ENCODE results near the gene MGAT3. TPM values are rescaled to one million over a fixed set of nuclear protein-coding genes. Genes with fewer than 3 reads are reported as not detected.

Gene MGAT3
- total RNA-seq, 1 donor from 2014 or later, result 1.2 TPM

DNA sequence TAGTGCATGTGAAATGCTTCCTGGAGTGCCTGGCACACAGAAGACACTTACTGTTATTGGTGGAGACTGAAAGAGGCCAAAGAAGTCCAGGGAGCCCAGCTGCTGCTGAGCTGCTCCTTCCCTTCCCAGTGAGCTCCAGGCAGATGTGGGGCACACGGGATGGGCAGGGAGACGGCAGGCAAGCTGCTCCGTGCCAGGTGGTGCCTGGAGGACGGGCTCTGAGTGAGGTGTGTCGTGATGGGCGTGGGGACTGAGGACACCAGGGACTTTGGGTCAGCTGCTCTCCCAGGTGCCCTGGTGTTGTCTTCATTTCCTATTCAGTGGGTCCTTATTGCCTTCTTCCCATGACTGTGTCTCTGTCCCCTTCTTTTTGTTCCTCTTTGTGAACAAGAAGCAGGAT lies 37.7 kb upstream of the MGAT3 start:
- Mint-ChIP-seq H3K9me3 (no peaks in the 10 kb centered on the region), H3K36me3 (ENCODE audit: low read depth) (peaks cover 21% of the 10 kb centered on the region), H3K4me3 (no peak overlapping the region), H3K4me1 (ENCODE audit: low read depth) (peaks cover 3% of the 10 kb centered on the region), H3K27me3 (ENCODE audit: insufficient read depth) (no peaks in the 10 kb centered on the region), H3K27ac (no peak overlapping the region)
- intact Hi-C loops (cut with micrococcal nuclease), result no loop called here
- DNase-seq (ENCODE audit: low spot score), result no peak

DNA sequence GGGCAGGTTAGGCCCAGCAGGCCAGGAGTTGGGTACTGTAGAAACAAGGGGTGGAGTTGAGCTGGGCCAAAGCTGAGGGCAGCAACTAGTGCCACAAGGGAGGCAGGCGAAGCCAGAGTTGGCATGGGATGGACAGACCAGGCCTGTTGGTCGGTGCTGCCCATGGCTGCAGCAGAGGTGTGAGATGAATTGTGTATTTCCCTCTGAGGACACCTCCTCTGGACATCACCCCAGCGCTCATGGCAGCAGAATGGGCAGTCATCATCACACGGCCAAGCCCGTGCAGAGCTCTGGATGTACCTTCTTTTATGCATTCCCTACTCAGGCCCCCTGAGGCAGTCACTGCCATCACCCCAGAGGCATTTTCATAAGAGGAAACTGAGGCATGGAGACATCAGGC lies 36.9 kb upstream of the MGAT3 start:
- Mint-ChIP-seq H3K27ac (no peak overlapping the region), H3K4me3 (no peak overlapping the region), H3K9me3 (no peaks in the 10 kb centered on the region), H3K27me3 (ENCODE audit: insufficient read depth) (no peaks in the 10 kb centered on the region), H3K4me1 (ENCODE audit: low read depth) (no peaks in the 10 kb centered on the region), H3K36me3 (ENCODE audit: low read depth) (peaks cover 22% of the 10 kb centered on the region)
- intact Hi-C loops (cut with micrococcal nuclease), result no loop called here
- DNase-seq (ENCODE audit: low spot score), result no peak

DNA sequence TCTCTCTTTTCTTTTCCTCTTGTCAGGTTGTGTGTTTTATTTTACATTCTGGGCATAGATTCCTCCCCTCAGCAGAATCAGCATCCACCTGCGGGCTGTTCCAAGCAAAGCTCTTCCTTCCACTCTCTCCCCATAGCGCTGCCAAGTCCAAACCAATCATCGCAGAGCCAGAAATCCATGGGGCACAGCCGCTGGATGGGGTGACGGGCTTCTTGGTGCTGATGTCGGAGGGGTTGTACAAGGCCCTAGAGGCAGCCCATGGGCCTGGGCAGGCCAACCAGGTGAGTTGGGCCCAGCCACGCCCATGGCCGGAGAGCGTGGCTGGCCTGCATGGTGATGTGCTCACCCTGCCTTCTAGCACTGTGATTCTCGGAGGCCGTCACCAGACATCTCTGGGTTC lies 35.1 kb upstream of the MGAT3 start:
- Mint-ChIP-seq H3K9me3 (no peaks in the 10 kb centered on the region), H3K27ac (no peak overlapping the region), H3K4me3 (no peak overlapping the region), H3K36me3 (ENCODE audit: low read depth) (peaks cover 22% of the 10 kb centered on the region), H3K27me3 (ENCODE audit: insufficient read depth) (no peaks in the 10 kb centered on the region), H3K4me1 (ENCODE audit: low read depth) (no peaks in the 10 kb centered on the region)
- intact Hi-C loops (cut with micrococcal nuclease), result no loop called here
- no peak for DNase-seq (ENCODE audit: low spot score)

DNA sequence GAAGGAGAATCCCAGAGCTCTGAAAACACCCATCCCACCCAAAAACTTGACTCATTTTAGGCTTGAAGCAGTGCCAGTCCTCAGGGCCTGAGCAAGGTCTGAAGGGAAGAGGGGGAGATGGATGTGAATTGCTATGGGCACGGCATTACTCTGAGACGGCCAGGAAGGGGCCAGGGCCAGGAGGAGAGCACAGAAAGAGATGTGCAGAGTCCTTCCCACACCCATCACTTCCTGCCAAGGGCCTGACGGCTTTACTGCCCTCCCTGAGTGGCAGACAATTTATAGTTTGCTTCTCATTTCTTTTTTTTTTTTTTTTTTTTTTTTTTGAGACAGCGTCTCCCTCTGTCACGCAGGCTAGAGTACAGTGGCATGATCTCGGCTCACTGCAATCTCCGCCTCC lies 34.7 kb upstream of the MGAT3 start:
- H3K27ac Mint-ChIP-seq, result no peak overlapping the region
- no peak overlapping the region for H3K4me3 Mint-ChIP-seq
- H3K9me3 Mint-ChIP-seq, result no peaks in the 10 kb centered on the region
- no peak for DNase-seq (ENCODE audit: low spot score)
- intact Hi-C loops (cut with micrococcal nuclease), result no loop called here
- peaks cover 22% of the 10 kb centered on the region for H3K36me3 Mint-ChIP-seq (ENCODE audit: low read depth)
- no peaks in the 10 kb centered on the region for H3K4me1 Mint-ChIP-seq (ENCODE audit: low read depth)
- no peaks in the 10 kb centered on the region for H3K27me3 Mint-ChIP-seq (ENCODE audit: insufficient read depth)

DNA sequence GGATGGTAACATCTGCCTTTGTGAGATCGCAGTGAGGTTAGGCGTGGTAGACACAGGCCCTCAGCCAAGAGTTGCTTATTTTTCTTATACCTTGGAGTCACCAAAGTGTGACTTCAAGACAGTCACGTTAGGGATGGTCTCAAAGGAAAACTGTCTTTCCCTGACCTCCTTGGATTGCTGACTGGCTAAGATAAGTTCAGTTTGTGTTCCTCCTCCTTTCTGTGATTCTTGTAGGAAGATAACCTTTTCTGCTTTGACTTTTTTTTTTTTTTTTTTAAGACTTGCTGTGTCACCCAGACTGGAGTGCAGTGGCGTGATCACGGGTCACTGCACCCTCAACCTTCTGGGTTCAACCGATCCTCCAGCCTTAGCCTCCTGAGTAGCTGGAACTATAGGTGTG lies 34.1 kb upstream of the MGAT3 start:
- intact Hi-C loops (cut with micrococcal nuclease), result no loop called here
- no peaks in the 10 kb centered on the region for H3K4me1 Mint-ChIP-seq (ENCODE audit: low read depth)
- no peaks in the 10 kb centered on the region for H3K27me3 Mint-ChIP-seq (ENCODE audit: insufficient read depth)
- H3K4me3 Mint-ChIP-seq, result no peak overlapping the region
- H3K36me3 Mint-ChIP-seq (ENCODE audit: low read depth), result peaks cover 22% of the 10 kb centered on the region
- H3K9me3 Mint-ChIP-seq, result no peaks in the 10 kb centered on the region
- no peak for DNase-seq (ENCODE audit: low spot score)
- no peak overlapping the region for H3K27ac Mint-ChIP-seq

DNA sequence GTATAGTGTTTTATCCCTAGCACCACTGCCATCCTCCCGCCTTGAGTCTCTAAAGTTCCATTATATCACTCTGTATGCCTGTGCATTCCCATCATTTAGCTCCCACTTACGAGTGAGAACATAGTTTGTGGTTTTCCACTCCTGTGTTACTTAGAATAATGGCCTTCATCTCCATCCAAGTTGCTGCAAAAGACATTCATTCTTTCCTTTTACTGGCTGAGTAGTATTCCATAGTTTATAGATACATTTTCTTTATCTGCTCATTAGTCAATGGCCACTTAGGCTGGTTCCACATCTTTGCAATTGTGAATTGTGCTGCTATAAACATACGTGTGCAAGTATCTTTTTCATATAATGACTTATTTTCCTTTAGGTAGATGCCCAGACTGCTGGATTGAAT lies 32.8 kb upstream of the MGAT3 start:
- Mint-ChIP-seq H3K4me1 (ENCODE audit: low read depth) (no peaks in the 10 kb centered on the region), H3K27ac (no peak overlapping the region), H3K9me3 (no peaks in the 10 kb centered on the region), H3K4me3 (no peak overlapping the region), H3K36me3 (ENCODE audit: low read depth) (peaks cover 15% of the 10 kb centered on the region), H3K27me3 (ENCODE audit: insufficient read depth) (no peaks in the 10 kb centered on the region)
- intact Hi-C loops (cut with micrococcal nuclease), result no loop called here
- no peak for DNase-seq (ENCODE audit: low spot score)

DNA sequence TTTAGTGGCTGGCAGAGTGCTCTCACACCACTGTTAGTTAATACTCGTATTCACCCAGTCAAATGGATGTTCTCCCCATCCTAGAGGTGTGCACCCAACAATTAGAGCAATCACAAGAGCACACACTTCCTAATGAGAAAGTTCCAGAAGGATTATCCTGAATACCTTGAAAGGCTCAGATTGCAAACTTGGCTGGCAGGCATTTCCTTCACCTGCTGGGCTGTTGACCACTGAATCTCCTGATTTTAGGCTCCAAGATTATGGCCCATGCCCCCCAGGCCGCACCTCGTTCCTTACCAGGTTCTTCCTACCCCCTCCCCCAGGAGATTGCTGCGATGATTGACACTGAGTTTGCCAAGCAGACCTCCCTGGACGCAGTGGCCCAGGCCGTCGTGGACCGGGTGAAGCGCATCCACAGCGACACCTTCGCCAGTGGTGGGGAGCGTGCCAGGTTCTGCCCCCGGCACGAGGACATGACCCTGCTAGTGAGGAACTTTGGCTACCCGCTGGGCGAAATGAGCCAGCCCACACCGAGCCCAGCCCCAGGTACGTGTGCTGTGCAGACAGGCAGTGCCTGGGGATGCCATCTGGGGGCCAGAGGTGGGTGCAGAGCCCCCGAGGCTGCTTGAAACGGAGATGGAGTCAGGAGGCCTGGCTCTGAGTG lies 30.3 kb upstream of the MGAT3 start:
- intact Hi-C loops (cut with micrococcal nuclease), result no loop called here
- H3K9me3 Mint-ChIP-seq, result no peaks in the 10 kb centered on the region
- no peak overlapping the region for H3K4me3 Mint-ChIP-seq
- no peaks in the 10 kb centered on the region for H3K4me1 Mint-ChIP-seq (ENCODE audit: low read depth)
- no peak for DNase-seq (ENCODE audit: low spot score)
- no peak overlapping the region for H3K27ac Mint-ChIP-seq
- peaks cover 18% of the 10 kb centered on the region for H3K36me3 Mint-ChIP-seq (ENCODE audit: low read depth)
- no peaks in the 10 kb centered on the region for H3K27me3 Mint-ChIP-seq (ENCODE audit: insufficient read depth)

DNA sequence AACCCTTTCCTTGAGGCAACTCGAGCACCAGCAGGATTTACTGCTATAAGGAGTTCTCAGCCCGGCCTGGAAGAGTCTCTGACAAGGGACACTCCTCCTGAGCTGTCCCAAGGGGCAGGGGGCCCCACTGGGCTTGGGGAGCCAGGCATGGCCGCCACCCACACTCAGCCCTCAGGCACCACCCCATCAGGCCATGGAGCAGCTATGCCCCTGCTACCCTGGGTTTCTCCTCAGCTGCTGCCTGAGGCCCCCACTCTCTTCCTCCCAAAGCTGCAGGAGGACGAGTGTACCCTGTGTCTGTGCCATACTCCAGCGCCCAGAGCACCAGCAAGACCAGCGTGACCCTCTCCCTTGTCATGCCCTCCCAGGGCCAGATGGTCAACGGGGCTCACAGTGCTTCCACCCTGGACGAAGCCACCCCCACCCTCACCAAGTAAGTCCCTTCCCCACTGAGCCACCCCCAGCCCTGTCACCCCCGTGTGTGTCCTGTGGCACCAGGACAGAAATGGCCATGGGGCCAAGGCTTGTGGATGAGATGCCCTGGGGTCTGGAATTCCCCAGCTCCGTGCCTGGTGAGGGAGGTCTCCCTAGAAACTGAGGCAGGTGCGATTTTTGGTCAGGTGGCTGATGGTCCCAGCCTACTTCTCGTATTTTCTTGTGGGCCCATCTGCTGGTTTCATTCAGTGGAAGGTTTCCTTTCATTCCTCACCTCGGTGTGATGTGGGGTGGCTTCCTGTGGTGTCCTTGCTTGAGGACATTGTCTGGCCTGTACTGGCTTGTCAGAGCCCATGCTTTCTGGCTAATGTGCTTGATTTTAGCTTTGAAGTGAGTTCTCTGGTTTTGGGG lies 28.8 kb upstream of the MGAT3 start:
- H3K9me3 Mint-ChIP-seq, result no peaks in the 10 kb centered on the region
- no peaks in the 10 kb centered on the region for H3K27me3 Mint-ChIP-seq (ENCODE audit: insufficient read depth)
- no peaks in the 10 kb centered on the region for H3K4me1 Mint-ChIP-seq (ENCODE audit: low read depth)
- intact Hi-C loops (cut with micrococcal nuclease), result no loop called here
- H3K27ac Mint-ChIP-seq, result no peak overlapping the region
- DNase-seq (ENCODE audit: low spot score), result no peak
- H3K4me3 Mint-ChIP-seq, result no peak overlapping the region
- H3K36me3 Mint-ChIP-seq (ENCODE audit: low read depth), result peaks cover 14% of the 10 kb centered on the region

DNA sequence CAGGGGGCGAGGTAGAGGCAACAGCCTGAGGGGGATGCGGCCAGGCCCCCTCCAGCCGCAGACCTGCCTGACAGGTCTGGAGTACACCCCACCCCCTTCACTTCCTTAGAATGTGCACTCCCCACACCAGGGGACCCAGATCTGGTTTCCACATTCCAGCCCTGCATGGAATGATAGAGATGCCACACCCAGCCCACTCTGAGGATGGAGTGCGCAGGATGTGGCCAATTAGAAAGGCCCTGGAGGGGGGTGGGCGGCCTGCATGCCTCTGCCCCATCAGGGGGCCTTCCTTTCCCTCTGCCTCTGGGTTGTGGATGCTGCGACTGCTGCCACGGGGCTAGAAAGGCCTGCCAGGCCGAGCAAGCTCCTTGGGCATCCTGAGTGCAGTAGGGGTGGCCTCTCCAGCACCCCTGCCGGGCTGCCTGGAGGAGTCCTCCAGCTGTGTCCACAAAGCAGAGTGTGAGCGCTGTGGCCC lies 28.2 kb upstream of the MGAT3 start:
- intact Hi-C loops (cut with micrococcal nuclease), result no loop called here
- no peaks in the 10 kb centered on the region for H3K4me1 Mint-ChIP-seq (ENCODE audit: low read depth)
- H3K27me3 Mint-ChIP-seq (ENCODE audit: insufficient read depth), result no peaks in the 10 kb centered on the region
- H3K27ac Mint-ChIP-seq, result no peak overlapping the region
- peaks cover 14% of the 10 kb centered on the region for H3K36me3 Mint-ChIP-seq (ENCODE audit: low read depth)
- DNase-seq (ENCODE audit: low spot score), result no peak
- H3K4me3 Mint-ChIP-seq, result no peak overlapping the region
- no peaks in the 10 kb centered on the region for H3K9me3 Mint-ChIP-seq

DNA sequence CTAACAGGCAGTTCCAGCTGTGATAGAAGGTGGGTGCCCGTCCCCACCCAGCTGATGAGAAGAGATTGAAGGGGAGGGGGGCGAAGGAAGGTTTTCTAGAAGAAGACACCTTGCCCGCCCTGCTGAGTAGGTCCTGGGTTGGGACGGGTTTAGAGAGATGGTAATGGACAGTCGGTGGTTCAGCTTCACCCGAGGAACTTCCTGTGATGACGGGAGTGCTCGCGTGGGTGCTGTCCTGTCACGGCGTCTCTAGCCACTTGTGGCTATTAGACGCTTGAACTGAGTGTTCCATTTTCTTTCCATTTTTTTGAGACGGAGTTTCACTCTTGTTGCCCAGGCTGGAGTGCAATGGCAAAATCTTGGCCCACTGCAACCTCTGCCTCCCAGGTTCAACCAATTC lies 27.6 kb upstream of the MGAT3 start:
- no peaks in the 10 kb centered on the region for H3K27me3 Mint-ChIP-seq (ENCODE audit: insufficient read depth)
- H3K27ac Mint-ChIP-seq, result no peak overlapping the region
- intact Hi-C loops (cut with micrococcal nuclease), result no loop called here
- H3K36me3 Mint-ChIP-seq (ENCODE audit: low read depth), result peaks cover 10% of the 10 kb centered on the region
- DNase-seq (ENCODE audit: low spot score), result no peak
- H3K9me3 Mint-ChIP-seq, result no peaks in the 10 kb centered on the region
- H3K4me1 Mint-ChIP-seq (ENCODE audit: low read depth), result no peaks in the 10 kb centered on the region
- H3K4me3 Mint-ChIP-seq, result no peak overlapping the region

DNA sequence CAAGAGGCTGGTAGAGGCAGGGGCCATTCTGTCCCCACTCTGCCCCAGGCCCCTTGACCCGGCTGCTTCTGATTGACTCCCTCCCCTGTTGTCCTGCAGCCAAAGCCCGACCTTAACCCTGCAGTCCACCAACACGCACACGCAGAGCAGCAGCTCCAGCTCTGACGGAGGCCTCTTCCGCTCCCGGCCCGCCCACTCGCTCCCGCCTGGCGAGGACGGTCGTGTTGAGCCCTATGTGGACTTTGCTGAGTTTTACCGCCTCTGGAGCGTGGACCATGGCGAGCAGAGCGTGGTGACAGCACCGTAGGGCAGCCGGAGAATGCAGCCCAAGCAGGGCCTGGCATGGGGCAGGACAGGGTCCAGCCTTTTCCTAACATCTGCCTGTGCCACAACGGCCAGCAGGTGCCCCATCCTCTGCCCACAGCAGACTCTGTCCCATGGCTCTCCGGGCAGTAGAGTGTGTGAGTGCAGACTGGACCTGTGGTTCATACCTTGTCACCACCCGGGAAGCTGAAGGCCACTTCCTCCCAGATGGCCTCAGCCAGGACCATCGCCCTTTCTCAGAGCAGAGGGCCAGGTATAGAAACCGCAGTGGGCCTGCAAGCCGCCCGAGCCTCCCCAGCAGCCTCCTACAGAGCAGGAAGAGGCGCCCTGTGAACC lies 26.8 kb upstream of the MGAT3 start:
- Mint-ChIP-seq H3K27ac (no peak overlapping the region), H3K4me3 (no peak overlapping the region), H3K27me3 (ENCODE audit: insufficient read depth) (no peaks in the 10 kb centered on the region), H3K36me3 (ENCODE audit: low read depth) (peaks cover 10% of the 10 kb centered on the region), H3K4me1 (ENCODE audit: low read depth) (no peaks in the 10 kb centered on the region), H3K9me3 (no peaks in the 10 kb centered on the region)
- DNase-seq (ENCODE audit: low spot score), result no peak
- intact Hi-C loops (cut with micrococcal nuclease), result no loop called here

DNA sequence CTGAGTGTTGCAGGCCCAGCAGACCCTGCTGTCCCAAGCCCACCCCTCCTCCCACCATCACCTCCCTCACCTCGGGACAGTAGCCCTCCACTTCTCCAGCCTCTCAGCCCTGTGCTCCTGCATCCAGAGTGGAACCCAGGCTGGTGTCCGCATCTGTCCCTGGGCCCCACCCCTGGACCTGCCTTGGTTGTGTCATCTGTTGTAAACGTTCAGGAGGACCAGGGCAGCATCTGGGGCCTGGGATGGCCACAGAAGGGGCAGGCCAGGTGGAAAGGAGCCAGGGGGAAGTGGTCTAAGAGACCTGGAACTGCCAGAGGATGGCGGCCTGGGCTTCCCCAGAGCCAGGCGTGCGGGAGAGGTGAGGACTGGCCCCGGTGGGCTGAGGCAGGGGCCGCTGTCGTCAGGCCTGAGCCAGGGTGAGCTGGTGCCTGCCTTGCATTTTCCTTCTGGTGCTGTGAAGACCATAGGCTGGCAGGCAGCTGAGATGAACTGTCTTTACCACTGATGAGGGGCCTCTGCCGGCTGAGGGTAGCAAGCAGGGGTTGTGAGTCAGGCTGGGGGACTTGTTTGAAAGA lies 26.1 kb upstream of the MGAT3 start:
- Mint-ChIP-seq H3K27ac (no peak overlapping the region), H3K9me3 (no peaks in the 10 kb centered on the region), H3K36me3 (ENCODE audit: low read depth) (peaks cover 10% of the 10 kb centered on the region), H3K4me3 (no peak overlapping the region), H3K4me1 (ENCODE audit: low read depth) (no peaks in the 10 kb centered on the region), H3K27me3 (ENCODE audit: insufficient read depth) (no peaks in the 10 kb centered on the region)
- DNase-seq (ENCODE audit: low spot score), result no peak
- intact Hi-C loops (cut with micrococcal nuclease), result no loop called here
